ENCODE results near the gene CD86. TPM values are rescaled to one million over a fixed set of nuclear protein-coding genes. Genes with fewer than 3 reads are reported as not detected.
"Not testable (repeated sequence)": the region's sequence is repeated elsewhere in the genome, so short reads cannot be mapped to it uniquely, and the experiment has no call there.

The CD86 gene
- total RNA-seq, 1 experiment from 2014 or later, result not detected

GRCh38 chr3:122103821-122104514 lies 48.8 kb downstream of the CD86 start:
- in situ Hi-C loops (cut with HindIII; ENCODE audit: low pct_unique_long_range_greater_than_20kb, low sequenced_read_pairs), result no loop called here
- no peak for DNase-seq (ENCODE audit: low read depth, low spot score)

- in situ Hi-C loops (cut with HindIII; ENCODE audit: low pct_unique_long_range_greater_than_20kb, low sequenced_read_pairs), result no loop called here
- no peak for DNase-seq (ENCODE audit: low read depth, low spot score)
Measured at GRCh38 chr3:122104515-122105194, 49.5 kb downstream of the CD86 start.

- no peak for DNase-seq (ENCODE audit: low read depth, low spot score)
- in situ Hi-C loops (cut with HindIII; ENCODE audit: low pct_unique_long_range_greater_than_20kb, low sequenced_read_pairs), result no loop called here
Measured at GRCh38 chr3:122105626-122106025, 50.5 kb downstream of the CD86 start.

GRCh38 chr3:122107171-122107570 lies 52.0 kb downstream of the CD86 start:
- in situ Hi-C loops (cut with HindIII; ENCODE audit: low pct_unique_long_range_greater_than_20kb, low sequenced_read_pairs), result no loop called here
- no peak for DNase-seq (ENCODE audit: low read depth, low spot score)

GRCh38 chr3:122111974-122112373 lies 56.8 kb downstream of the CD86 start:
- DNase-seq (ENCODE audit: low read depth, low spot score), result no peak
- in situ Hi-C loops (cut with HindIII; ENCODE audit: low pct_unique_long_range_greater_than_20kb, low sequenced_read_pairs), result no loop called here

- no peak for DNase-seq (ENCODE audit: low read depth, low spot score)
- in situ Hi-C loops (cut with HindIII; ENCODE audit: low pct_unique_long_range_greater_than_20kb, low sequenced_read_pairs), result no loop called here
Measured at GRCh38 chr3:122112754-122113153, 57.6 kb downstream of the CD86 start.

GRCh38 chr3:122123850-122124249 lies 68.7 kb downstream of the CD86 start:
- in situ Hi-C loops (cut with HindIII; ENCODE audit: low pct_unique_long_range_greater_than_20kb, low sequenced_read_pairs), result no loop called here
- no peak for DNase-seq (ENCODE audit: low read depth, low spot score)

GRCh38 chr3:122132949-122133540 lies 77.9 kb downstream of the CD86 start:
- no peak for DNase-seq (ENCODE audit: low read depth, low spot score)
- in situ Hi-C loops (cut with HindIII; ENCODE audit: low pct_unique_long_range_greater_than_20kb, low sequenced_read_pairs), result no loop called here

- DNase-seq (ENCODE audit: low read depth, low spot score), result no peak
- in situ Hi-C loops (cut with HindIII; ENCODE audit: low pct_unique_long_range_greater_than_20kb, low sequenced_read_pairs), result no loop called here
Measured at GRCh38 chr3:122146466-122146865, 91.3 kb downstream of the CD86 start.

- in situ Hi-C loops (cut with HindIII; ENCODE audit: low pct_unique_long_range_greater_than_20kb, low sequenced_read_pairs), result no loop called here
- no peak for DNase-seq (ENCODE audit: low read depth, low spot score)
Measured at GRCh38 chr3:122148941-122149627, 93.9 kb downstream of the CD86 start.

GRCh38 chr3:122151480-122151879 lies 96.3 kb downstream of the CD86 start:
- in situ Hi-C loops (cut with HindIII; ENCODE audit: low pct_unique_long_range_greater_than_20kb, low sequenced_read_pairs), result no loop called here
- DNase-seq (ENCODE audit: low read depth, low spot score), result no peak

GRCh38 chr3:122164983-122165382 lies 109.8 kb downstream of the CD86 start:
- in situ Hi-C loops (cut with HindIII; ENCODE audit: low pct_unique_long_range_greater_than_20kb, low sequenced_read_pairs); DNase-seq (ENCODE audit: low read depth, low spot score): not testable (repeated sequence)

- no peak for DNase-seq (ENCODE audit: low read depth, low spot score)
- in situ Hi-C loops (cut with HindIII; ENCODE audit: low pct_unique_long_range_greater_than_20kb, low sequenced_read_pairs), result no loop called here
Measured at GRCh38 chr3:122167630-122168029, 112.5 kb downstream of the CD86 start.

- DNase-seq (ENCODE audit: low read depth, low spot score), result no peak
- in situ Hi-C loops (cut with HindIII; ENCODE audit: low pct_unique_long_range_greater_than_20kb, low sequenced_read_pairs), result no loop called here
Measured at GRCh38 chr3:122168044-122168443, 112.9 kb downstream of the CD86 start.

- peak; percentile 1 for DNase-seq (ENCODE audit: low read depth, low spot score)
- in situ Hi-C loops (cut with HindIII; ENCODE audit: low pct_unique_long_range_greater_than_20kb, low sequenced_read_pairs), result no loop called here
Measured at GRCh38 chr3:122169911-122170310, 114.7 kb downstream of the CD86 start.
